GM19397 (cell line): Measurements from ENCODE around the gene CPPED1.
"Not testable (repeated sequence)": the region's sequence is repeated elsewhere in the genome, so short reads cannot be mapped to it uniquely, and the experiment has no call there.

ENCODE experiments used
- ATAC-seq: cut with Tn5 transposase; IDR thresholded peaks from one replicate; pipeline ENCODE4 v1.9.1; 2021; ENCODE audit warnings: mild to moderate bottlenecking, moderate library complexity; ENCODE audit not compliant: unreplicated experiment

CPPED1 gene

DNA sequence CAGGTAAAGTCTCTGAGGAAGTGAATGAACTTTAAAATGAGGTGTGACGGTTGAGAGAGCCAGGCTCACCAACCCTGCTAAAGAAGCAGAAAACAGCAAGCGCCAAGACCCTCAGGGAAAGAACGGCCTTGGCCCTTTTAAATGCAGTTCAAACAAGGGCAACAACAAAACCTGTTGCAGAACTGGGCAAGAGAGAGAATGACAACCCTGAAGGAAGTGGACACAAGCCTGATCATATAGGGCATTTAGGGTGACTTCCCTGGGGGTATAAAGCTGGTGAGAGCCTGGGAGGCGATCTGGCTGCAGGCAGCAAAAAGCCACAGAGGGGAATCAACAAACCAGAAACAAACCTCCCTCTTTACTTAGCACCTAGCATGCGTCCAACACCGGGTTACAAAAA is 1.0 kb downstream of the CPPED1 start:
- ATAC-seq, result no peak

DNA sequence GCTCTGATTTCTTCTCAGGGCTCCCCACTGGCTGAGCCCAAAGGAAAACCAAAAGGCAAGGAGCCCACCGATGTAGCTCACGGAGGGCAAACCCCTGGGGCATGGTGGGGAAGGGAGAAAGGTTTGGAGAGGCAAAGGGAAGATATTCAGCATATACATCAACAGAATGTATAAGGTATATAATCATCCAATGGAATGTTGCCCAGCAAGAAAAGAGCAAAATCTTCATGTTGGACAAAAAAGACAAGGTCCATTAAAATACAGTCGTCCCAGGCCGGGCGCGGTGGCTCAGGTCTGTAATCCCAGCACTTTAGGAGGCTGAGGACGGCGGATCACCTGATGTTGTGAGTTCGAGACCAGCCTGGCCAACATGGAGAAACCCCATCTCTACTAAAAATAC is 1.6 kb downstream of the CPPED1 start:
- ATAC-seq, result no peak

DNA sequence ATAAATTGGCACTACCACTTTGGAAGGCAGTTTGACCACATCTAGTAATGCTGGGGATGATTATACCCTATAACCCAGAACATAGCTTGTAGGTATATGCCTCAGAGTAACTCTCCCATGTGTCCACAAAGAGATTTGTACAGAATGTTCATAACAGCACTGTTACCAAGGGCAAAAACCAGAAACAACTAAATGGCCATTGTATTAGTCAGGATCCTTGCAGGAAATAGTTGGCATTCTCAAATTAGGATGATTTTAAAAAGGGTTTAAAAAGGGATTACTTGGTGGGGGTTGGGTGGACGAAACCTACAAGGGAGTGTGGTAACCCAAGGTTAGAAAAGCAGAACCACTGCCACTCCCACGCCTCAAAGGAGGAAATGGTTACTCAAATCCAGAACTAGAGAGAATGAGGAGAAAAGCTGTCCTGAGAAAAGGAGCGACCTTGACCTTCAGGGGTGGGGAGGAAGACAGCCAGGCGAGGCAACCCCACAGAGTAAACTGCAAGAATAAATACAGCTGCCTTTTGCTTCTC is 2.1 kb downstream of the CPPED1 start:
- ATAC-seq, result no peak

DNA sequence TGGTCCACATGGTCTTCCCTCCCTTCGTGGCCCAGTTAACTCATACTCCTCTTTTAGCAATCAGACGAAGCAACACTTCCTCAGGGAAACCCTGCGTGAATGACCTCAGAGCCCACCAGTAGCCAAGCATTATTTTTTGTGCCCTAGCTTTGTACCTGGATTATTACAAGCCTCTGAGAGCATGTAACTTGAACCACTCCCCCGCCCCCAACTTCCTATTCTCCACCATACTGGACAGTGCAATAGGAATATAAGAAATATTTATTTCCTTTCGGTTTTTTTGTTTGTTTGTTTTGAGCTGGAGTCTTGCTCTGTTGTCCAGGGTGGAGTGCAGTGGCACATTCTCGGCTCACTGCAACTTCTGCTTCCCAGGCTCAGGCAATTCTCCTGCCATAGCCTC is 2.9 kb downstream of the CPPED1 start:
- no peak for ATAC-seq

DNA sequence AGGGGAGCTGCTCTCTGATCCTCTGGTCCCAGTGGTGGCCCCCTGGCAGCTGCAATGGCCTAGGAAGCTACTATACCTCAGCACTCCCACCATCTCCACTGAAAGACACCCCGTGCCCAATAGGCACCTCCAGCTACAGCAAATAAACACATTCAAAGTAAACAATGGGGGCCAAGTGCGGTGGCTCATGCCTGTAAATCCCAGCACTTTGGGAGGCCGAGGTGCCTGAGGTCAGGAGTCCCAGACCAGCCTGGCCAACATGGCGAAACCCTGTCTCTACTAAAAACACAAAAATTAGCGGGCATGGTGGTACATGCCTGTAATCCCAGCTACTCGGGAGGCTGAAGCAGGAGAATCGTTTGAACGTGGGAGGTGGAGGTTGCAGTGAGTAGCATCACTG is 3.7 kb downstream of the CPPED1 start:
- not testable (repeated sequence) for ATAC-seq

DNA sequence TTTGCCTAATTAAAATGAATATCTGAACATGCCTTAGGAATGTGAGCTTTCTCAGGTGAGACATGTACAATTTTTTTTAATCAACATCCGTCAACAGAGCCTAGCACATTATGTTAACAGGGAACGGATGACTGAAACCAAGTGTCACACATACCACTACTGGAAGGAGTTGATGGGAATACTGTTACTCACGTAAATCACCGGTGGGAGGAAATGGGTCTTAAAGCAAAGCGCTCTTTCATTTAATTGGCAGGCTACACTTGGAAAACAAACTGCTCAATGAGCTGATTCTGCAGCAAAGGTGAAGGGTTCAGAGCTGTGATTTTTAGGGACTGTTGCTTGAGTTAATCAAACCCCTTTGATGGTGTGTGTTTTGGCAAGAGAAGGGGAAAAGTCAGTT is 4.8 kb downstream of the CPPED1 start:
- ATAC-seq, result no peak

DNA sequence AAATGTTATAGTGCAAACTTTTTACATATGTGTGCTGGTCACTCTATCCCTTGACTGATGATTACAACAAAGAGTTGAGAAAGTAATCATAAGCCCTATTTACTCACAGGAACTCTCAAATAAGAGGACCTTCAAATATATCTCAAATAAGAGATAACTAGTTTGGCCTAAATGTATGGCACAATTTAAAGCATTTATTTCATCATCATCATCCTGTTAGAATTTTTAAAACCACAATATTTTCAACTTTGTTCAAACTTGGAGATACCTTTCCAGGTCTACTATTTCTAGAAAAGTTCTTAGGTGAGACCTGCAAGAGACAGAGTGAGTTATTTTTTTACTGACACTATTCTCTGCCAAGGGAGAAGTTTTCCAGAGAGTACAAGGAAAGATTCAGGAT is 5.5 kb downstream of the CPPED1 start:
- ATAC-seq, result no peak

DNA sequence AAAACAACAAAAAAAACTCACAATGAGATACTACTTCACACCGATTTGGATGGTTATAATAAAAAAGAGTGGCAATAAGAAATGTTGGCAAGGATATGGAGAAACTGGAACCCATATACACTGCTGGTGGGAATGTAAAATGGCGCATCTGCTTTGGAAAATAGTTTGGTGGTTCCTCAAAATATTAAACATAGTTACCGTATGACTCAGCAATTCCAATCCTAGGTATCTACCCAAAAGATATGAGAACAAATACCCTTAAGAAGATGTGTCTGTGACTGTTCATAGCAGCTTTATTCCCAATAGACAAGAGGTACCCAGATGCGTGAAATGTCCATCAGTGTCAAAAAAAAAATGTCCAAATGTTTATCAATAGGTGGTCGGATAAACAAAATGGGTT is 7.2 kb downstream of the CPPED1 start:
- ATAC-seq, result no peak

DNA sequence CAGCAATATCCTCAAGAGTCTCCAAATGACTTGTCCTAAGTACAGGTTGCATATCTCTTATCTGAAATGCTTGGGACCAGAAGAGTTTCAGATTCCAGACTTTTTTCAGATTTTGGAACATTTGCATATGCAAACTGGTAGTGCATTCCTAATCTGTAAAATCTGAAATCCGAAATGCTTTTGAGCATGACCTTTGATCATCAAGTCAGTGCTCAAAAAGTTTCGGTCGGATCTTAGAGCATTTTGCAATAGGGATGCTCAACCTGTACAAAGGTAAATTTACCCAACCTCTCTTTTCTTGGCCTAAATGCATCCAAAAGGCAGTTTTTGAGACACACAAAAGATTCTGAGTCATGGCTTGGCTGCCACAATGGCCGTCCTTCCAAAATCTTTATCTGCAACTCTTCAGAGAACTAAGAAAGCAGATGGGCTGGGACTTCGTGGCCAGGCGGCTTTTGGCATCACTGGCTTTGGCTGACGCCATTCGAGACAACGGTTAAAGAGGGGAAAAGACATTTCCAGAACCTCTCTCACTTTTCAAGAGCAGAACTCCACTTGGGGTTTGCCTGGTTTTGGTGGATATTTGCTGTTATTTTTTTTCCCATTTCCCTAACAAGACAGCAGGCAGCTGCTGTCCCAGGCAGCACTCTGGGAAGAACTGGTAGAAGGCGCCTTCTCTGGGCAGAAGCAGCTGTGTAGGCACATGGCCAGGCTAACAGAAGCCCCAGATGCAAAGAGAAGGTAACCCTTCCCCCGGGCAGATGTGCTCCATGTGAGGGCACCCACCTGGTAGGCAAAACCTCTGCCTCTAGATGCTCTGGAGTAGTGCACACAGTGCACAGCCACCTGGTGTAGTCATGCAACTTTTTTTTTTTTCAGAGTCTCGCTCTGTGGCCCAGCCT is 8.9 kb downstream of the CPPED1 start:
- ATAC-seq, result no peak

DNA sequence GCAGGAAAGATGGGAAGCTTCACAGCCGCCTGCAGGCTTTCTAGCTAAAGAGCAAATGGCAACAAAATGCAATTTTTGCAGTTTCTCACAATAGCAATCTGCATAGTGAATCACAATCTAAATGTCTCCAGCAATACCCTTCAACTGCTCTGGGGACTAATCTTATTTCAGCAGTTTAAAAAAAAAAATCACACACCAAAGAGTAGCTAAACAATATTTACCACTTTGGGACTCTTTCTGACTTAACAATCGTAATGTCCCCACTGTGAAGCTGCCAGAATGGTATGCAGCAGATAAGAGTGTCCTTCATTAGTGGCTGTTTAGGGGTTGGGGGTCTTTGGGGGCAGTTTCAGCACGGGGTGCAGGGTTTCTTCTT is 9.8 kb downstream of the CPPED1 start:
- no peak for ATAC-seq

DNA sequence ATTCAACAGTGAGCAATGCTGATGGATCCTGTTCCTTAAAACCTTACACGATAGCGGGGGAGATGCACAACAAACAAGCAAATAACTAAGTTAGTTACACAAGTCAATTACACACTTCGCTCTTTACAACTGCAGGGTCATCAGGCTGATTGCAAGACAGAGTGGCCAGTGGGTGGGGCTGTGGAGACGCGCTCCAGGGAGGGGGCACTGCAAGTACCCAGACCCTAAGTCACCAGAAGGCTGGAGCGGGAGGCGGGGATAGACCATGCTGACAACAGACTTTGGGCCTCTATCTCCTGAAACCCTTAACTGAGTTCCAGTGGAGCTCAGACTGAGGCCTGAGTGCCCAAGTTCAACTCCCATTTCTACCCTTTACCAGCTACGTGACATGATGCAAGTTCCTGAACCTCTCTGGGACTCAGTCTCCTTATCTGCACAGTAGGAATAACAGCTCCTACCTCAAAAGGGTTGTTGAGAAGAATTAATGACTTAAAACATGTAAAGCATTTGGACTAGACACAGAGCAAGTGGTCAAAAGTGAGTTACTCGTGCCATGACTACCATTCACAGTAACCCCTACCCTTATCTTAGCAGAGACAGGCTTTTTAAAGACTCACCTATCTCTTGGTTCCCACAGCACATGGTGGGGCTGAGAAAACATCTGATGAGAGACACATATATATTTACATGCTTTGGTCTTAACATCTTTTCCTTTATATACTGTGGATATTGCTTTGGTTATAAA is 10.4 kb downstream of the CPPED1 start:
- no peak for ATAC-seq

DNA sequence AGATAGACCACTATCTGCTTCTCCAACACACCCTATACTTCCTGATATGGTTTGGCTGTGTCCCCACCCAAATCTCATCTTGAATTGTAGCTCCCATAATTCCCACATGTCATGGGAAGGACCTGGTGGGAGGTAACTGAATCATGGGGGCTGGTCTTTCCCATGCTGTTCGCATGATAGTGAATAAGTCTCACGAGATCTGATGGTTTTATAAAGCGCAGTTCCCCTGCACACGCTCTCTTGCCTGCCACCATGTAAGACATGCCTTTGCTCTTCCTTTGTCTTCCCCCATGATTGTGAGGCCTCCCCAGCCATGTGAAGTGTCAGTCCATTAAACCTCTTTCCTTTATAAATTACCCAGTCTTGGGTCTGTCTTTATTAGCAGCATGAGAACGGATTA is 11.2 kb downstream of the CPPED1 start:
- ATAC-seq, result not testable (repeated sequence)

DNA sequence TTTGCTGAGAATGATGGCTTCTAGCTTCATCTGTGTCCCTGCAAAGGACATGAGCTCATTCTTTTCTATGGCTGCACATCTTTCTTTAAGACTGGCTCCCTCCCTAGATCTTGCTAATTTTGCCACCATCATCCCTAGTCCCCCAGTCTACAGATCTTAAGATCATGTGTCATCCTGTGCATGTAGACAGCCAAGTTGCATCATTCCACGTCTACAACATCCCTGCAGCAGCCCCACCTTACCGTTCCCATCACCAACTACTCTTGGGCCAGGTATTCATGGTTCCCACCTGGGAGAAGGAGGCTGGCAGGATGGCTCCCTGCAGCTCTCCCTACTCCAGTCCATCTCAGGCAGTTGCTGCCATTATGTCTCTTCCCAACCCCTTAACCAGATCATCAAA is 12.3 kb downstream of the CPPED1 start:
- ATAC-seq, result no peak

DNA sequence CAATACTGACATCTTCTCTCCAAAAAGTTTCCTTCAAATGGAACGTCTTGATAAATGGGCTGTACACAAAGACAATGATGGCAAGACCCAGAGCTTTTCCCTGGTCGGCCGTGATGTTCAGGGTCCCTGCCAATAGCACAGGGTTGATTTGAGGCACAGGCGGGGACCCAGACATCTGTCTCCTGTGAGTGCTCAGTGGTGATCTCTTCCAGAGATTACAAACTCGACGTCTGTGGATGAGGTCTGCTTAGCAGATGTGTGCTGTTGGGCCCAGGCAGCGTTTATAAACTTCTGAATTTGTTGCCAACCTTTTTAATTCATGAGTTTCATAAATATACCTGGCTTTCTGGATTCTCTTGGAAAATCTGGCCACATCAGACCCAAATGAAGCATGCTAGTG is 14.9 kb downstream of the CPPED1 start:
- ATAC-seq, result no peak

DNA sequence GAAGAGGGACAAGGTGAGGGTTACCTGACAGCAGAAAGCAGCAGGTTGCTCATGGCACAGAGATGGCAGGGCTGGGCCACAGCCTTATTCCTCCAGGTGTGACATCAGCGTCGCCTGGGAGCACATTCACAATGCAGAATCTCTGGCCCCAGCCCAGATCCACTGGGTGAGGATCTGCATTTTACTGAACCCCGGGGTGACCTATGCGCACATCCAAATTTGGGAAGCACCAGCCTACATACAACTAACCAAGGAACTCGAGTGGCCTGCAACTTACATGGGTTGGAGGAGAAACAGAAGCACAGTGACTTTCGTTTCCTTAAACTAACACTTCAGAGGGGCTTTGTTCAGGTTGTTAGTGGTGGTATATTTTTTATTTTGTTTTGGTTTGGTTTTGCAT is 17.6 kb downstream of the CPPED1 start:
- ATAC-seq, result no peak

DNA sequence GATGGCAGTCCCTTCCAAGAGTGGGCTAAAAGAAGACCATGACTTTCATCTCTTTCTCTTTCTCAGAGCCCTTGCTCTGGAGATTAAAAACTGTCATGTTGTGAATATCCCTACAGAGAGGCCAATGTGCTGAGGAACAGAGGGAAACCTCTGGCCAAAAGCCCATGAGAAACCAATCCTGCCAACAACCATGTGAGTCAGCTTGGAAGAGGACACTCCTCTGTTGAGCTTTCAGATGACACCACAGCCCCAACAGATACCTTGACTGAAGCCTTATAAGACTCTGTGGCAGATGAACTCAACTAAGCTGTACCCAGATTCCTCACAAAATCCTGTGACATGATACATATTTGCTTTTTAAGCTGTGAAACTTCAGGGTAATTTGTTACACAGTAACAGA is 19.6 kb downstream of the CPPED1 start:
- no peak for ATAC-seq

DNA sequence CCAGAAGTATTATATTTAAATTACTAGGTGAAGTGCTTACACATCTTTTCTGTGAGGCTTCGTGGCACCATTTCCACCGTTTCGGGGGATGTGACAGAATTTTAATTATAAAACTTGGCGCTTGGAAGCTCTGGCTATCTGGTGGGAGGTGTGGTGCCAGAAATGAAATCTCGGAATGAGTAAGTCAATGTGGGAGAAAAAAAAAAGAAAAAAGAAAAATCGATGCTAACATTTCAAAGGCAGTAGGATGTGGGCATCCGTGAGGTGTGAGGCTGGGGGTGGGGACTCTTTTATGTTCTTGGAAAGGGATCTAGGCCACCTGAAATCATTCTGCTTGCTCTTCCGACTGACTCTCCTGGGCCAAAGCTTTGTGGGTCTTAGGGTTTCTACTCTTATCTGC is 21.9 kb downstream of the CPPED1 start:
- ATAC-seq, result no peak

DNA sequence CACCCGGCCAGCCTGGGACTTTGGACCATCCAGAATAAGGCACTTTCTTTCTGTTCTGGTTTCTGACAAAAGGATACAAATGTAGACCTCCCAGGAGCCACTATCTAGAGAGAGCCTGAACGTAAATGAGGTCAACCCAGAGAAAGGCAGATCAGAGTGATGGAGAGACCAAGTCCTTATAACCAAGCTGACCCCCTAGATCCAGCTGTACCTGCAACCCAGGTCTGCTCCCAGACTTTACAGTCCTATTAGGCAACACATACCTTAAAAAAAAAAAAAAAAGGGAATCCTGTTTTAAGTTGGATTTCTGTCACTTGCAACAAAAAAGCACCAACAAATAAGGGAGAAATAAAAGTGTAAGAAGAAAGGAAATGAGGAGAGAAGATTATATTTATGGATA is 23.2 kb downstream of the CPPED1 start:
- ATAC-seq, result no peak

DNA sequence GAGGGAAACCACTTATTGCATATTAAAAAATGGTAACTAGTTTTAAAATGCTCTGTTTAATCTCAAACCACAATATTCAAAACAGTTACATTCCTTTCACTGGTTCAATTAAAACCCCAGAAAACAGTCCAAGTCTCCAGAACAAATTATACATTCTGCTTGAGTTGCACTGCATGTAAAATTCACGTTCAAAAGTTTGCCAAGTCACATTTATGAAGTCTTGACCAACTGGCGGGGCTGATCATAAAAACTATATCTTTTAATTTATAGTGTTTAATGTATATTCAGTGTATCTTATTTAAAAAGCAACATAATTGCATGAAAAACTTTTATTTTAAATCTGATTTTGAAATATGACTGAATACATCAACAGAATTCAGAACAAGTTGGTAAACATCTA is 25.0 kb downstream of the CPPED1 start:
- ATAC-seq, result no peak

DNA sequence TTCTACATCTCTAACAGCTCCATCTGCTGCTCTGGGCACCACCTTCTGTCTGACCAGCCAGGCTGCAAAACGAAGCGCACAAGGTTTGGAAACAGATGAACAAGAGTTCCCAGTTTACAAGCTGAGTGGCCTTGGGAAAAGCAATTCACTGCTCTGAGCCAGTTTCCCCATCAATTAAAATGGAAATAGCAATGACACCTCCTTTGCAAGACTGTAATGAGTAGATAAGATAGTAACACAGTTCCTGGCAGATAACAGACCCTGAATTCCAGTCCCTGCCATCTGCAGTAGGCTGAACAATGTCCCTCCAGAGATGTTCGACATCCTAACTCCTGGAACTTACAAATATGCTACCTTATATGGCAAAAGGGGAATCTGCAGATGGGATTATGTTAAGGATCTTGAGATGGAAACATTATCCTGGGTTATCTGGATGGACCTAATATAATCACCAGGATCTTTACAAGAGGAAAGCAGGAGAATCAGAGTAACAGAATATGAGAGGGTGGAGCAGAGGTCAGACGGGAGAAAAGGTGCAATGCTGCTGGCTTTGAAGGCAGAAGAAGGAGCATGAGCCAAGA is 27.9 kb downstream of the CPPED1 start:
- no peak for ATAC-seq

DNA sequence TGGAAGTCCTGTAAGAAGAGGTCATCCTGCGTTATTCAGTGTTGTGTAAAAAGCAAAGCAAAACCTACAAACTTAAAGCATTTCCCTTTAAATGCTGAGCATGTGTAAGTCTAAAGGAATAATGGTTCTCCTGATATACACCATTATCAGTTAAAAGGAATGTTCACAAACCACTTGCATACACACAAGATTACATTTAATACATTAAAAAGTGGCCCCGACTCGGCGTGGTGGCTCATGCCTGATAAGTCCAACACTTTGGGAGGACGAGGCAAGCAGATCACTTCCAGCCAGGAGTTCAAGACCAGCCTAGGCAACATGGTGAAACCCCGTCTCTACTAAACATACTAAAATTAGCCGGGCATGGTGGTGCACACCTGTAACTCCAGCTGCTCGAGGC is 30.5 kb downstream of the CPPED1 start:
- no peak for ATAC-seq

DNA sequence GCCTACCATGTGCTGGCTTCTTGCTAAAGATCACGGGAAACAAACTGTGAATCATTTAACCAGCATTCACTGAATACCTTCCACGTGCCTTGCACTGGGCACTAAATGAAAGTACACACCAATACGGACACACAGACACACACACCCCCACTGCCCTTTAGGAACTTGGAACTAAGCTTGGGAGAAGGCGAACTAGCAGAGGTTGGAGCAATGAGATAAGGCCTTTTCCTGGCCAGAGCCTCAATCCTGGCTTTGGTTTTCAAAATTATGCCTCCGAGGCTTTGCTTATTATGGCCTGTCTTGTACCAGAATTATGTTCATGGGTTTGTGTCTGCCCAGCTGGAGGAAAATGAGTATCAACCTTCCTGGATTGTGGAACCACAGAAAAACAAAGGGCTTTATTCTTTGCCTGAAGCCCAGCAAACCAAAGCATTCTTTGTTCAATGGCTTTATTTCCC is 32.3 kb downstream of the CPPED1 start:
- ATAC-seq, result no peak
